GM21576 (cell line): ENCODE results near the gene MARVELD3.

ENCODE experiments used
- ATAC-seq: cut with Tn5 transposase; IDR thresholded peaks from one replicate; pipeline ENCODE4 v1.9.1; 2021; ENCODE audit warnings: mild to moderate bottlenecking, moderate library complexity; ENCODE audit not compliant: unreplicated experiment

The MARVELD3 gene

DNA sequence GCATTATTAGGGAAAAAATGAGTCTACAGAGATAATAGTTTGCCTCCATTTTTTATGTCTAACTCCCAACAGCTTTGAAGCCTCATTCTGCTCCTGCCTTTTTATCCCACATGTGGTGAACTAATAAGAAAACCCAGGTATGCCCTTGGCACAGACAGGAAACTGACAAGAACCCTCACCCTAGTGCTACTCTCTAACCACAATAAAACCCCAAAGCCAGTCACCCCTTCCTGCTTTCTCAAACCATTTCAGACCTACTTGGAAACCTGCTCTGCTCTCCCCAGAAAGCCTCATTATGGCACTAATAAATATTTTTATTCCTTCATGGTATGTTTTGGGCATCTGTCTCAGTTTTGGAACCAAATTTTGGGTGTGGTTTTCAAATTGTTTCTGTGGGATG, 3.9 kb upstream of the MARVELD3 start:
- ATAC-seq = no peak

DNA sequence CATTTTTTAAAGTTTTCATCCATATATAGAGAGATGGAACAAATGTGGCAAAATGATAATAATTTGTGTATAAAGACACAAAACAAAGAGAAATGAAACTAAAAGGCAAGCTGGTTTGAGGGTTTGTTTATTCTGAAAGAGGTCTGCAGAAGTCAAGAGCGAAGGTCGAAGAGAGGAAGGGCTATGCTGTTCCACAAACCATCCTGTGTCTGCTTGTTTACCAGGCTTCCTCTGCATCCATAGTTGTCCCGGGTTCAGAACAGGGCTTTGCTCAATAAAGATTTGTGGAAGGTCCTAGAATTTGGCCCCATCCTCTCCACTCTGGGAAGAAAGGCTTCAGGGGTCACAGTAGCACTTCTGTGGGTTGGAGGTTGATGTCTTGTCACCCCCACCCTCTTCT, 2.4 kb upstream of the MARVELD3 start:
- ATAC-seq = no peak

DNA sequence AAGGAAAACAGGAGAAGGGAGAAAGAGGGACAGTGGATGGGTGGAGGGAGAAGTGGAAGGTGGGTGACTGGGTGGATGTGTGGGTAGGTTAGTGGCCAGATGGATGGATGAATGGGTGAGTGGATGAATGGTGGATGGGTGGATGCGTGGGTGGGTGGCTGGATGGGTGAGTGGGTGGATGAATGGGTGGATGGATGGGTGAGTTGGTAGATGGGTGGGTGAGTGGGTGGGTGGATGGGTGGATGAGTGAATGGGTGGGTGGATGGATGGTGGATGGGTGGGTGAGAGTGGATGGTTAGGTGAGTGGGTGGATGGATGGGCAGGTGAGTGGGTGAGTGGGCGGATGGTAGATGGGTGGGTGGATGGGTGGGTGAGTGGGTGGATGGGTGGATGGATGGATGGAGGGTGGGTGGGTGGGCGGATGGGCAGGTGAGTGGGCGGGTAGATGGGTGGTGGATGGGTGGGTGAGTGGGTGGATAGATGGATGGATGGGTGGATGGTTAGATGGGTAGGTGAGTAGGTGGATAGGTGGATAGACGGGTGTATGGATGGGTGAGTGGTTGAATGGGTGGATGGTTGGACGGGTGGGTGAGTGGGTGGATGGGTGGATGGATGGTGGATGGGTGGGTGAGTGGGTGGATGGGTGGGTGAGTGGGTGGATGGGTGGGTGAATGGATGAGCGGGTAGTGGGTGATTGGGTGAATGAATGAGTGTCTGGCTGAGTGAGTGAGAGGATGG, 702 bp upstream of the MARVELD3 start:
- ATAC-seq = no peak

DNA sequence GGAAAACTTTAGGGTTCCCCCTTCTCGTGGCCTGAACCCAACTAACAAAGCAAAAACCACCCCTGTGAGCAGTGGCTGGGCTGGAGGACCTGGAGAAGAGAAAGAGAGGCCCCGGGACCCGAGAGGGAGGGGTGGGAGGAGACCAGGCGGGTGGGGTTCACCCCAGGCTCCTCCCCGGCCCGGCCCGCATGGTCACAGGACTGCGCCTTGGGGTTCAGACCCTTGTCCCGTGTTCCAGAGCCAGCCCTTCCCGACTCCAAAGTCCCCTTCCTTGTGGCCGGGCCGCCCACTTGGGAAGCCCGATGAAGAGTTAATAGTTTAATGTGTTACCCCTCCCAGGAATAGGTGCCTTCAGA, 852 bp downstream of the MARVELD3 start:
- ATAC-seq = no peak

DNA sequence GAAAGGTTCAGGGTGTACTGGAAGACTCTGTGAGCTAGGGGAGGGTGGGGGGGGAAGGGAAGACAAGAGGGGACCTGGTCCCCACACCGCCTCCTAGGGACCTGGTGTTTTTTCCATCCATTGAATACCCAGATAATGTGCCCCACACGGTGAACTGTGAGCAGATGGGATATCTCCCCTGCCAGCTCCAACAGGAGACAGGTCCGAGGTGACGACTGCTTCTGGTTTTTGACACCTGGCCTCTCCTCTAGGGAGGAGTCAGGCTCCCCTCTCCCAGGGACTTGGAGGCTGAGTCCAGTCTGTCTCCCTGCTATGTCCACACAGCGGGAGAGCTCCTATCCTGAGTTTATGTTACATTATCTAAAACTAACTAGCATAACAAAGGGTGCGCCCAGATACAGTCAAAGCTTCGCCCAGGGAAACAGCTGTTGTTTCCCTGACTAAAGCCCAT, 1.8 kb downstream of the MARVELD3 start:
- ATAC-seq = no peak

DNA sequence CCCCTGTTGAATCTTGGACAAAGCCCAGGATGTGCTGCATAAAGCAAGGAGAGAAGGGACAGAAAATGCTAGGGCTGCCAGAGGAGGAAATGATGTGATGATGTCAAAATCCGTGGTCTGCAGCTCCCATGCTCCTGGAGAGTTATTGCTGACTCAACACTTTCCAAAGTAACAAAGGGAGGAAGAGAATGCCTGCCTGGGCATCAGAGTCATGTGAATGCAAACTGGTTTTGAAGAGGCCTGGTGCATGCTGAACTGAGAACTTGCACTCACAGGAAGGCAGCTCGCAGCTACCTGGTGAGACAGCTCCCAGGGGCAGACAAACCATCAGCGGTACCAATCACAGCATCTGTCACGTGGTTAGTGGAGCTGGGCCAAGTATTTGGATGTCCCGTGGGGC, 2.8 kb downstream of the MARVELD3 start:
- ATAC-seq = no peak

DNA sequence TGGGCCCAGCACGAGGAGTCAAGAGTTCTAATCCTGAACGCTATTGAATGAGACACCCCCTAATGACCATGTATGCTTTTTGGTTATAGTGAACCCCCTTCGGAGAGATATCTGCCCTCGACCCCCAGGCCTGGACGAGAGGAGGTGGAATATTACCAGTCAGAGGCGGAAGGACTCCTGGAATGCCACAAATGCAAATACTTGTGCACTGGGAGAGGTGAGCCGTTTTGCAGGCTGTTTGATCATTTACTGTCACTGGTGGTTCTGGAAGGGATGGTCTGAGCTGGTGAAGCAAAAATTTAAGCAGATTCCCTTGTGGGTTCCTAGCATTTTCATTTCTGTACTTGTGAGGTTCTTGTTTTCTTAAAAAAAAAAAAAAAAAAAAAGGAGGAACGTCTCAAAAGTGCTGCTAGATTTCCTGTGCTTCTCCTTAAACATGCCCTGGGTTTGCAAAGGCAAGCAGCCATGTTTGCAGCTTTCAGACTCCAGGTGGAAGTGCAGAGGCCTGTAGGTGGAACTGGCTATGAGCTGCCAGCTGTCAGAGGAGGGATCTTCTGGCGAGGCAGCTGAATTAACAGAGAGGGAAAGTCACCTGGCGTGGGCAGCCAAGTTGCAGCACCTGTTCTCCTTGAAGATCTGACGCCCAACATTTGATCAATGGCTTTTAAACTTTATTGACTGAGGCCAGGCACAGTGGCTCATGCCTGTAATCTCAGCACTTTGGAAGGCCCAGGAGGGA, 3.5 kb downstream of the MARVELD3 start:
- no peak for ATAC-seq

DNA sequence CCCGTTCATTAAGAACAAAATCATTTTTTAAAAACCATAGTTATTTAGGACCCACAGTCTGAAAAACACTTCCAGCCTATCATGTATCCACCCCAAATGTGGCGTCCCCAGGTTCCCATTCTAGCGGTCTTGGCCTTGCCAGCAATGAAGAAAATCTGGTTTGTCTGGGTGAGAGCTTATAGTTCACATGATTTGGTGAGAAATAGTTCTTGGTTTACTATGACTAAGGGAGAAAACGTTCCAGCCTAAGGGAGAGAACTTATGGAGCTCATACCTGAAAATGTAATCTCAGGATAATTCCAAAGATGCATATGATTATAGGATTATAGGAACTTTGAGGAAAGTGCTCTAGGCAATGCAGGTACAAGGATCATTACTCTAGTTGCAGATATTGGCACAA, 4.8 kb downstream of the MARVELD3 start:
- no peak for ATAC-seq

DNA sequence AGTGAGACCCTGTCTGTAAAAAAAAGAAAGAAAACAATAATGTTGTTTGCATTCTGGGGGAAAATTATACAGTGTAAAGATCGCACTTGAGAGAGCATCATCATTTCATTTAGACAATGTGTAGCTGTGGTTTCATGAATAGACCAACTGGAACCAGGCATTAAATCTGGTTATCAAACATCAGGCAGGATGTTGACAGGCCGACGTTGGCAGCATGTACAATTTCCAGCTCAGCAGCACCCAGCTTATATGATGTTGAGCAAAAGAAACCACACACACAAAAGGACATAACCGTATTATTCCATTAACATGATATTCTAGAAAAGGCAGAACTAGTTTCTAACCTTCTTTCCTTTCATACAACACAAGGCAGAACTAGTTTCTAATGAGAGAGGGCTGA, 5.8 kb downstream of the MARVELD3 start:
- ATAC-seq = no peak

DNA sequence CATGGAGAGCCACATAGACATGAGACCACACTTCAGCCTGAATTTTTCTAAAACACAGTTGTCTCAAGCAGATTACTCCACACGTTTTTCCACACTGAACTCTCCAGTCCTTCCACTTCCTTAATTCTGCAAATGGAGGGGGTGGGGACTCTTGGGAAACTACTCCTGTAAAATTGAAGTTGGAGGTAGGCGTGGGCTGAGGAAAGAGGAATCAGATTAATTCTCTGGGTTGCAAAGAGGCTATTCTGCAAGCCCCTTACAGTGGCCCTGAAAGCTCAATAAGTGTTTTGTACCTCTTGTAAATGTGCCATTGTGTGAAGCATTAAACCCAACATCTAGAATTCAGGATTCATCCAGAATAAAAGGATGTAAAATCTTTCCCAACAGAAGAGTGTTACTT, 9.6 kb downstream of the MARVELD3 start:
- no peak for ATAC-seq

DNA sequence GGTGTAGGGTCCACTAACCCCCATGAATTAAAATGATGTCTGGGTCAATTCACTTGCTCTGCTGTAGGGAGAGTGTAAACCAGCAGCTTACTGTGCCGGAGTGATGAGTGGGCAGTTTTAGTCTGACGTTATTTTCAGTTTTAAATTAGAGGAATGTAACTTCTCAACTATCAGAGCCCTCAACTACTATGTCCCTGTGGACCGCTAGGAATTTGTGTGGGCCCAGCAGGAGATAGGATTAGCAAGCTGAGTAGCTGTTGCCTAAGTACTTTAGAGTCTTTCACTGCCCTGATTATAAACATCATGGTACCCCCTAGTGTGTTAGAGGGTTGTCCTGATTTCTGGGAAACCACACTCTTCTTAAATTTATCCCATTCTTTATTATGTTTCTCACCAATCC, 11.4 kb downstream of the MARVELD3 start:
- no peak for ATAC-seq

DNA sequence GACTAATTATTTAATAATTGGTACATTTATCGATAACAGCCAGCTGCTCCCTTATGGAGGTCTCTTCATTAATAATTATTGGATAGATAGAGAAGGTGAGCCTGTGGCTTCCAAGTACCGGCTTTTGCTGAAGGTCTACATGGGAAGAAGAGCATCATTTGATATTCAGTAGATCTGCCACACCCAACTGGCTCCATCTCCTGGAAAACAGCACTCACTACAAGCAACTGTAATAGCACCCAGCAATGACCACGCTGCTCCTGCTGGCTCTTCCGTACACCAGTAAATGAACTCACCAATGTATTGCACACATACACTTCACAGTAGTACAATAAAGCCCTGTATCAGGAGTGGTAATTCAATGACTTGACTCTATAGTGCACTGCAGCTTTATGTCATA, 19.5 kb downstream of the MARVELD3 start:
- peak; percentile 50 for ATAC-seq

DNA sequence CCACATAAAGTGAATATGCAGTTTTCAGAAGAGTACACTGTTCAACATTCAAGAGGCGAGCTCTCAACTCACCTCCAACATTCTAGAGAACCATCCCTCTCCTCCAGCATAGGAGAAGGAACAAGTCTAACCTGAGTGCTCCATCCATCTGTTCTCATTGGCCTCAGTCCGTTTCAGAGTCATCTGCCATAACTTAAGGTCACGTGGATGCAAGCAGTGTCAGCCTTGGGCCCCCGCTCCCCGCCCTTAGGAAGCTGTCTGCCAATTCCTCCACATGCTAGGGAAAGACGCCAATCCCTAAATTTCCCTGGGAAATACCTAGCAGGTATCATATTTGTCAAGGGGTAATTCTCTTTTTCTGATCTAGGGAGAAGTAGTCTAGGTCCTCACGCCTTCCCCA, 21.4 kb downstream of the MARVELD3 start:
- ATAC-seq = no peak

DNA sequence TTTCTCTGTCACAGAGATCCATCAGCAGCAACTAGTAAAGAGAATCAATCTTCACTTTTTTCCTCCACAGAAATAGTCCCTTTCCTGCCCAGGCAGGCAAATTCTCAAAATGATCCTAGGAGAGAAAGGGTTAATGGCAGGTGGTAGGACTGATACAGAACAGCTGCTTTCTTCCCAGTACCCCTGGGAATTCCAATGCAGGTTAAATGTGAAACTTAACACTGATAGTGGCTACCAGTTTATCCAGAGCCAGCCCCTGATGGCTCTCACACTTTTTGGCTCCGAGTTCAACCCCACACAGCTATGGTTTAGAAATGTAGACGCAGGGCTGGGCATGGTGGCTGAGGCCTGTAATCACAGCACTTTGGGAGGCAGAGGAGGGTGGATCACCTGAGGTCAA, 22.2 kb downstream of the MARVELD3 start:
- no peak for ATAC-seq

DNA sequence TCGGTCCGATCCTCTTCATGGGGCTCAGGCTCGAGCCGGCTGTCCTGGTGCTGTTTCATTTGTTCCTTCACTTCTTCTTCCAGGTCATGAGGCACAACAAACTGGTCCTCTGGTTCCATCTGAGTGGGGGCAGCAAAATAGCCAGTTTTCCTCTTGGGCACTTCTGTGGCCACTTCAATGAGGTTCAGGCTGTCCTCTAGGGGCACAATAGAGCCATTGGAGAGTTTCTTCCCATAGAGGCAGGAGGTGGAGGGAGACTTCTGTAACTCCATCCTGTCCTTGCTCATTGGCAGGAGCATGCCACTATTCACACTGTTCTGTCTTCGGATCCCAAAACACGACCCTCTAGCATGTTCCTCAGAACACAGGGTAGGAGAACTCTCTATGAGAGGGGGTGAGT, 22.9 kb downstream of the MARVELD3 start:
- ATAC-seq = no peak

DNA sequence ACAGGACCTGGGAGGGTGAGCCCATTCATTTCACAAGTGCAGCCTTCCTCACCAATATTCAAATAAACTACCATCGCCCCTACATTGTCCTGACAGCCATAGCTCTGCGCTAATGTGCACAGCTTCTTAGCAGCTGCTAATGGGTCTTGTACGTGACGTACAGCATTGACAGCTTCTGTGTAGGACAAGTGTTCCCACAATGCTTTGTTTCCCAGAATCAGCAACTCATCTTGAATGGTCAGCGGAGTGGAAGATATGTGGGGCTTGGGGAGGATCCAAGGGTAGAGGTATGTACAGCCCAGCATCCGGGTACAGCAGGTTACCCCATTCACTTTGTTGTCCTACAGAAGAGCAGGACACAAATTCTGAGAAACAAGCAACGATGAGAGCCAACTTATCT, 23.7 kb downstream of the MARVELD3 start:
- no peak for ATAC-seq

DNA sequence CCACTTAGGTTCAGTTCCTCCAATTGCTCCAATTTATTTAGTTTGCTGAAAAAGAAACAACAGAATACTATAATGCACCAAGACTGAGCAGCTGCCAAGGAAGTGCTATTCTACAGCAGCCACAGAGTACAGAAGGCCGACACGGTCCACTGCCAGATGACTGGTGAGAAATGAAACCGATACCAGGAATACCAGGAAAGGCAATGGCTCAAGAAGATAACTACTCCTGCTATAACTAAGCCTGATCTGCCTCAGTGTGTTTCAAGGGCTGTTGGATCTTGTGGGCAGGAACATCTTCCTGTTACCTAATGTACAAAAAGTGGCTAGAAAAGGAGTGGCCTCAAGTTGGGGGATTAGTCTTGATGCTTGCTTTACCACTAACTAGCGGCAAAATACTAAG, 32.8 kb downstream of the MARVELD3 start:
- ATAC-seq = no peak

DNA sequence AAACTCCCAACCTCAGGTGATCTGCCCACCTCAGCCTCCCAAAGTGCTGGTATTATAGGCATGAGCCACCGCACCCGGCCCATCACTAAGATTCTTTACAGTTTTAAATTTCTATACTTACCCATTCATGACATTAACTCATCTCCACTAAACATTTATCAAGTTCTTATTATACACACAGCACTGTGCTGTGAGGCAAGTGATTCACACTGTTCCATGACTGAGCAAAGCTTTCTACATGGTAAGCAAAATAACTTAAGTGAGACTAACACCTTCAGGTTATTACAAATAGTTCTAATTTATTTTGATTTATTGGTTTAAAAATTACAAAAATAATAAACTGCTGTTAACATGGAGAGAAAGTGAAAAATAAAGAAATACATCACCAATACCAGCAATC, 33.5 kb downstream of the MARVELD3 start:
- ATAC-seq = no peak

DNA sequence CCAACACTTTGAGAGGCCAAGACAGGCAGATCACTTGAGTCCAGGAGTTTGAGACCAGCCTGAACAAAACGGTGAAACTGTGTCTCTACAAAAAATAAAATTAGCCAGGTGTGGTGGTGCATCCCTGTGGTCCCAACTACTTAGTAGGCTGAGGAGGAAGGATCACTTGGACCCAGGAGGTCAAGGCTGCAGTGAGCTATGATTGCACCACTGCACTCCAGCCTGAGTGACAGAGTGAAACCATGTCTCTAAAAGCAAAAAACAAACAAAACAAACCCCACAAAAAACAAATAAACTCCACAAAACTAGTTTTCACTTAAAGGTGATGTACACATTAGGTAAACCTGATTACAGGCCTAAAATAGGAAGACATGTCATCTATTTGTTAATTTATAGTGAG, 40.3 kb downstream of the MARVELD3 start:
- no peak for ATAC-seq

DNA sequence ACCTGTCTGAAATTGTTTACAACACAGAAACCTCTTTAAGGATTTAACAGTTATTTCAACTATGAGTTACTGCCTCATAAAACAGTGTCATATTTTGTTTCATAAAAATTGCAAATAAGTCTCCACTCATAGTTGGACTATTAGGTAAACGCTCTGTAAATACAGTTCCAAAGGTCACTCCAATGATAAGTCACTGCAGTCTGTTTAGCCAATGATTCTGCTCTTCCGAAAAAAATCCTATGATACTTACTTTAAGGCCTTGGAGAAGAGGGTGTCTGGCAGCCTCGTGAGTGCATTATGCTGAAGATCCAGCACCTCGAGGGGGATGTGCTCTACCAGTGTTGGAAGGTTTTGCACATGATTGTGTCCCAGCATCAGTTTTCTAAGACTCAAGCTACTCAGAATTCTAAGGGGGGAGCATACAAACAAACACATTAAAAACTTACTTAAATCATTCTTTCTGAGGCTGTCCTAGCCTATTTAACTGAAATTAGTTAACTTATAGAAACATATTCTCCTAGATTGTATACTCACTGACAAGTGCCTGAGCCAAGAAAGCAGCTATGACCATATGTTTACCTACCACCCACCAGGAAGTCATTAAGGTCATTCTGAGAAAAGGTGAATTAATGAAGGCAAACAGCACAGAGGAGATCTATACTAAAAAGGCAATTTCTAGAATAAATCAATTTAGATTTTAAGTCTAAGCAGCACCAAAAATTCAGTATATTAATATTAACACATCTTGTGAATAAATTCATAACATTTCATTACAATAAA, 41.1 kb downstream of the MARVELD3 start:
- no peak for ATAC-seq

DNA sequence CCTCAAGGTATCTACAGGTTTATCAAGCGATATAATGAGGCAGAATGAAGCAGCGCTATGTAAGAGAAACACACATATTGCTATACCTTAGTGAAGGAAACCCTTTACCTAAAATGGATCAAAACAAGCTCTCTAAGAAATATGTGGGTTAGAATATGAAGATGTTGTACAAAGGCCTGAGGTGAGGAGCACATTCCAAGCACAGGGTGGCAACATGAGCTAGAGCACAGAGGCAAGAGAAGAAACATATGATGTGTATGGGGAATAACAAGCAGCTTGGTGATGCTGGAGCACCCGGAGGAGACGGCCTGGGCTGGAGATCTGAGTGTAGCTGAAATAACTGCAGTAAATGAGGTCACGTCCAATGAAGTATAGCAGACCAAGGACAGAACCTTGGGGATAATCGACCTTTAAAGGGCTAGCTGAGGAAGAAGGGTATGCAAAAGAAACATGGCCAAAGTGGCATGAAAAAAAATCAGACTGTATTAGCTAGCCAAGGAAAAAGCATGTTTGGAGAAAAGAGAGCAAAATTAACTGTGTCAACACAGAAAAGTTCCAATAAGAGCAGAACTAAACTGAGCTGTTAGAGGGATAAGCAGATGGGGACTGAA, 44.0 kb downstream of the MARVELD3 start:
- ATAC-seq = no peak

DNA sequence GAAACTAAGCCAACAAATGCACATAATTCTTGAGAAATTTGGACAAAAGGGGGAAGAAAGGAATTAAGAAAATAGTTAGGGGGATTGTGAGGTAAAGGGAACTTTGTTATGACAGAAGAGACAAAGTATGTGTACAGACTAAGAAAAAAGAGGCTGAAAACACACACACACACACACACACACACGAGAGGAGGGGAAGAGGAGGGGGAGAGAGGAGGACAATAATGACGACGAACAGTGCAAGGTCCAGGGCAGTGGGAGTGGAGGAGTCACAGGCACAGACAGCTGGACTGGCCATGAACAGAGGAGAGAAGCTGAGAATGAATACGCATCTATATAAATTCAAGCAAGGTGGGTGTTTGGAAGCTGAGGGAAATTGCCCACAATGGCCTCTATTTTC, 44.6 kb downstream of the MARVELD3 start:
- no peak for ATAC-seq
